WTC11 (cell line): ENCODE measurements around the gene GPR157.

Source experiments
- CREB1 ChIP-seq: sonication (generic); formaldehyde crosslinking; IDR thresholded peaks from 2 replicates; pipeline ENCODE4 v1.8.0; 2023; ENCODE audit warnings: mild to moderate bottlenecking, missing genetic modification reagents
- CTCF ChIP-seq: fragments of 200-600 bp; IDR thresholded peaks from 2 replicates; pipeline ENCODE4 v1.8.0; 2022; ENCODE audit warnings: antibody characterized with exemption
- ETV6 ChIP-seq: sonication (generic); formaldehyde crosslinking; IDR thresholded peaks from 2 replicates; pipeline ENCODE4 v1.8.1; 2022; ENCODE audit warnings: mild to moderate bottlenecking, missing genetic modification reagents
- FOXJ3 ChIP-seq: sonication (generic); formaldehyde crosslinking; IDR thresholded peaks from 2 replicates; pipeline ENCODE4 v1.9.0; 2021; ENCODE audit warnings: missing genetic modification reagents, mild to moderate bottlenecking, borderline replicate concordance
- HMGXB4 ChIP-seq: sonication (generic); formaldehyde crosslinking; IDR thresholded peaks from 2 replicates; pipeline ENCODE4 v1.8.1; 2023; ENCODE audit warnings: mild to moderate bottlenecking, moderate library complexity, missing genetic modification reagents
- IRF1 ChIP-seq: sonication (generic); formaldehyde crosslinking; IDR thresholded peaks from 2 replicates; pipeline ENCODE4 v1.8.0; 2023; ENCODE audit warnings: missing genetic modification reagents
- NFE2L1 ChIP-seq: sonication (generic); formaldehyde crosslinking; IDR thresholded peaks from 2 replicates; pipeline ENCODE4 v1.8.1; 2023; ENCODE audit warnings: missing genetic modification reagents
- NR2C2 ChIP-seq: sonication (generic); formaldehyde crosslinking; IDR thresholded peaks from 2 replicates; pipeline ENCODE4 v1.8.0; 2022; ENCODE audit warnings: mild to moderate bottlenecking, missing genetic modification reagents
- NR3C1 ChIP-seq: sonication (generic); formaldehyde crosslinking; conservative IDR thresholded peaks from 2 replicates; pipeline ENCODE4 v1.8.1; 2023; ENCODE audit warnings: low read depth, mild to moderate bottlenecking, missing genetic modification reagents
- PRDM15 ChIP-seq: sonication (generic); formaldehyde crosslinking; IDR thresholded peaks from 2 replicates; pipeline ENCODE4 v1.8.0; 2022; ENCODE audit warnings: missing genetic modification reagents
- SP1 ChIP-seq: sonication (generic); formaldehyde crosslinking; conservative IDR thresholded peaks from 2 replicates; pipeline ENCODE4 v1.8.1; 2022; ENCODE audit warnings: missing genetic modification reagents
- USF2 ChIP-seq: sonication (generic); formaldehyde crosslinking; IDR thresholded peaks from 2 replicates; pipeline ENCODE4 v1.8.1; 2023; ENCODE audit warnings: mild to moderate bottlenecking, missing genetic modification reagents, moderate library complexity
- ZNF425 ChIP-seq: fragments of 250-450 bp; sonication (Bioruptor Pico); conservative IDR thresholded peaks from 2 replicates; pipeline ENCODE4 v1.9.0; 2021; ENCODE audit warnings: mild to moderate bottlenecking

GRCh38 chr1:9086045-9086444, 42.9 kb downstream of the GPR157 start:
- no peak for TF ChIP-seq NR3C1 (CRISPR knock-in tag)
- TF ChIP-seq FOXJ3: no peak
- TF ChIP-seq CTCF: no peak
- no peak for TF ChIP-seq NFE2L1 (CRISPR knock-in tag)
- TF ChIP-seq IRF1: no peak
- no peak for TF ChIP-seq CREB1 (CRISPR knock-in tag)
- no peak for TF ChIP-seq USF2 (CRISPR knock-in tag)
- no peak for TF ChIP-seq ETV6
- TF ChIP-seq ZNF425 (CRISPR knock-in tag): no peak
- no peak for TF ChIP-seq HMGXB4 (CRISPR knock-in tag)
- no peak for TF ChIP-seq NR2C2 (CRISPR knock-in tag)
- TF ChIP-seq PRDM15: no peak
- no peak for TF ChIP-seq SP1
